Measurements from ENCODE around the gene NIT1. TPM values are rescaled to one million over a fixed set of nuclear protein-coding genes. Genes with fewer than 3 reads are reported as not detected.
A peak's percentile ranks its signal among the peaks of the same experiment; 100 is the strongest.

NIT1 gene
- total RNA-seq, 4 donors from 2014 or later = 26.6 to 35.8 (median 30.2) TPM

GRCh38 chr1:161157867-161158266 is 40.0 kb downstream of the NIT1 start:
- intact Hi-C loops (cut with DNase I; ENCODE audit: low total_unique reads) = no loop called here
- H3K4me3 ChIP-seq (ENCODE audit: low read depth, poor library complexity, severe bottlenecking) = no peak overlapping the region
- DNase-seq (ENCODE audit: low spot score in 2 of 2) = no peak
- TF ChIP-seq CTCF (IDR thresholded peaks at IDR 0.05) = no peak
- no peak for TF ChIP-seq POLR2A (IDR thresholded peaks at IDR 0.05)
- WGBS, 2 donors = 95 to 100% methylated on average over 1 of the region's 1 CpG

- no peak overlapping the region for H3K4me3 ChIP-seq (ENCODE audit: low read depth, poor library complexity, severe bottlenecking)
- DNase-seq (ENCODE audit: low spot score in 2 of 2) = no peak
- WGBS, 2 donors = 57 to 70% methylated on average over 9 of the region's 9 CpGs
- intact Hi-C loops (cut with DNase I; ENCODE audit: low total_unique reads) = no loop called here
- TF ChIP-seq POLR2A (IDR thresholded peaks at IDR 0.05) (no peak), CTCF (IDR thresholded peaks at IDR 0.05) (no peak)
These were observed 40.6 kb downstream of the NIT1 start for GRCh38 chr1:161158316-161159010.

- TF ChIP-seq CTCF (IDR thresholded peaks at IDR 0.05) (no peak), POLR2A (IDR thresholded peaks at IDR 0.05) (no peak)
- H3K4me3 ChIP-seq (ENCODE audit: low read depth, poor library complexity, severe bottlenecking) = peak within 1 kb of the TSS; percentile 98
- intact Hi-C loops (cut with DNase I; ENCODE audit: low total_unique reads) = no loop called here
- peak; percentile 91 to 99 for DNase-seq (ENCODE audit: low spot score in 2 of 2)
- WGBS, 2 donors = 1 to 3% methylated on average over 27 to 55 of the region's 60 CpGs
These were observed 41.4 kb downstream of the NIT1 start, which contains the start of gene USP21 for GRCh38 chr1:161159087-161159912. USP21 (plus strand) TSS chr1:161159500; CDS start chr1:161160641, 1,141 bp downstream.

- DNase-seq (ENCODE audit: low spot score in 2 of 2) = no peak
- intact Hi-C loops (cut with DNase I; ENCODE audit: low total_unique reads) = no loop called here
- WGBS, 2 donors = 5 to 11% methylated on average over 11 of the region's 11 CpGs
- TF ChIP-seq CTCF (IDR thresholded peaks at IDR 0.05) = no peak
- TF ChIP-seq POLR2A (IDR thresholded peaks at IDR 0.05) = no peak
- peak overlapping the region; percentile 98 for H3K4me3 ChIP-seq (ENCODE audit: low read depth, poor library complexity, severe bottlenecking)
These were observed 42.0 kb downstream of the NIT1 start for GRCh38 chr1:161159913-161160243.

- no peak for DNase-seq (ENCODE audit: low spot score in 2 of 2)
- WGBS, 2 donors = 91 to 92% methylated on average over 22 of the region's 22 CpGs
- no peak overlapping the region for H3K4me3 ChIP-seq (ENCODE audit: low read depth, poor library complexity, severe bottlenecking)
- TF ChIP-seq POLR2A (IDR thresholded peaks at IDR 0.05) (no peak), CTCF (IDR thresholded peaks at IDR 0.05) (no peak)
- intact Hi-C loops (cut with DNase I; ENCODE audit: low total_unique reads) = no loop called here
These were observed 42.8 kb downstream of the NIT1 start for GRCh38 chr1:161160671-161161145.

Measured in lower leg skin (tissue), 4 donors.